Measurements from ENCODE around the gene SLIT3.

SLIT3 gene

GRCh38 chr5:168960497-168960896 lies 340.4 kb downstream of the SLIT3 start:
- DNase-seq (ENCODE audit: low spot score) = no peak

GRCh38 chr5:168953351-168953750 lies 347.6 kb downstream of the SLIT3 start:
- DNase-seq (ENCODE audit: low spot score) = no peak

GRCh38 chr5:168952196-168952595 lies 348.7 kb downstream of the SLIT3 start:
- no peak for DNase-seq (ENCODE audit: low spot score)

- DNase-seq (ENCODE audit: low spot score) = no peak
Observed at GRCh38 chr5:168951769-168952168, 349.2 kb downstream of the SLIT3 start.

GRCh38 chr5:168951356-168951755 lies 349.6 kb downstream of the SLIT3 start:
- no peak for DNase-seq (ENCODE audit: low spot score)

- no peak for DNase-seq (ENCODE audit: low spot score)
Observed at GRCh38 chr5:168950241-168950951, 350.5 kb downstream of the SLIT3 start.

- no peak for DNase-seq (ENCODE audit: low spot score)
Observed at GRCh38 chr5:168948746-168949145, 352.2 kb downstream of the SLIT3 start.

- peak; percentile 84 for DNase-seq (ENCODE audit: low spot score)
Observed at GRCh38 chr5:168947212-168947868, 353.6 kb downstream of the SLIT3 start.

GRCh38 chr5:168946363-168946762 lies 354.6 kb downstream of the SLIT3 start:
- DNase-seq (ENCODE audit: low spot score) = peak; percentile 69

- peak; percentile 64 for DNase-seq (ENCODE audit: low spot score)
Observed at GRCh38 chr5:168944004-168944403, 356.9 kb downstream of the SLIT3 start.

GRCh38 chr5:168943091-168943884 lies 357.7 kb downstream of the SLIT3 start:
- no peak for DNase-seq (ENCODE audit: low spot score)

GRCh38 chr5:168941901-168942300 lies 359.0 kb downstream of the SLIT3 start:
- no peak for DNase-seq (ENCODE audit: low spot score)

- DNase-seq (ENCODE audit: low spot score) = no peak
Observed at GRCh38 chr5:168940712-168941111, 360.2 kb downstream of the SLIT3 start.

GRCh38 chr5:168939887-168940544 lies 360.9 kb downstream of the SLIT3 start:
- DNase-seq (ENCODE audit: low spot score) = no peak

GRCh38 chr5:168939156-168939800 lies 361.7 kb downstream of the SLIT3 start:
- DNase-seq (ENCODE audit: low spot score) = no peak

- no peak for DNase-seq (ENCODE audit: low spot score)
Observed at GRCh38 chr5:168936511-168936910, 364.4 kb downstream of the SLIT3 start.

GRCh38 chr5:168935183-168935582 lies 365.8 kb downstream of the SLIT3 start:
- DNase-seq (ENCODE audit: low spot score) = no peak

GRCh38 chr5:168934169-168934568 lies 366.8 kb downstream of the SLIT3 start:
- no peak for DNase-seq (ENCODE audit: low spot score)

- no peak for DNase-seq (ENCODE audit: low spot score)
Observed at GRCh38 chr5:168932400-168933189, 368.3 kb downstream of the SLIT3 start.

- no peak for DNase-seq (ENCODE audit: low spot score)
Observed at GRCh38 chr5:168931638-168932345, 369.1 kb downstream of the SLIT3 start.

Measured in D341Med (cell line).